AG04450 (cell line): Measurements from ENCODE around the gene CADM2. TPM values are rescaled to one million over a fixed set of nuclear protein-coding genes. Genes with fewer than 3 reads are reported as not detected.

Experiments
- CTCF ChIA-PET: fragments of 300-600, 350-600 bp; formaldehyde crosslinking; extraction: SDS; loops from one replicate; lab custom pipeline; 2022; ENCODE audit warnings: antibody characterized with exemption, inconsistent platforms; lab: Charles Lee
- POLR2A ChIA-PET: fragments of 350-600 bp; formaldehyde crosslinking; extraction: SDS; loops from one replicate; lab custom pipeline; 2021; ENCODE audit warnings: antibody characterized with exemption, inconsistent platforms; lab: Yijun Ruan, JAX
- DNase-seq: peaks from one replicate; pipeline ENCODE4 v3.0.0-alpha.2; 2011; ENCODE audit warnings: low read depth, low spot score
- H3K27ac ChIP-seq: one replicate; pipeline ENCODE4 v1.5.1; 2012; ENCODE audit warnings: low read depth, low read length, control low read depth
- H3K27me3 ChIP-seq: one replicate; pipeline ENCODE4 v1.6.0; 2012; ENCODE audit warnings: low read length; ENCODE audit not compliant: control insufficient read depth, insufficient read depth
- H3K4me3 ChIP-seq: 2 replicates; pipeline ENCODE4 v1.5.1; 2011; ENCODE audit warnings: mild to moderate bottlenecking, low read depth, low read length, control low read depth
- H3K9me3 ChIP-seq: 2 replicates; pipeline ENCODE4 v1.5.1; 2012; ENCODE audit warnings: low read length; ENCODE audit not compliant: control insufficient read depth, insufficient read depth
- polyA plus RNA-seq: library from polyadenylated mRNA; depleted of rRNA; stranded (reverse); fragments of >200 nt; gene quantifications from 2 replicates; pipeline ENCODE4 v1.2.3, GENCODE V29; 2011
- TF ChIP-seq, protein P1 (sequence below): IDR thresholded peaks from 2 replicates; pipeline ENCODE4 v1.5.1; 2011; ENCODE audit warnings: low read depth, low read length, control low read depth, inconsistent platforms

Gene CADM2
- polyA plus RNA-seq, 1 experiment, result not detected

DNA sequence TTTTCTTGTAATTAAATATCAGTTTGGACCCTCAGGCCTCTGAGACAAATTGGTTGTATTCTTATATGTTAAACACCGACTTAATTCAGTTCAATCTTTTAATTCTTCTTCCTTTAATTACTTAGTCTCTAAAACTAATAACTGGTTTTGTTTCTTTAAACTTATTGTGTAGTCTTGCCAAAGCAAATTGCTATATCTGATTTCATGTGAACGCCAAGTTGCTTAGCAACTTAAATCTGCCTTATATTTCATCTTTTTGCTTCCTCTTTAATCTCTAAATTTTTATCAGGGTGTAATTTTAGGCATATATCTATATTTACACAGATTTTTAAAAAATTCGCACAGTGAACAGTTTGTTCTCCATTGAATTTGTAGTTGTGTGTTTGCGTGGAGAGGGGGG lies 82.2 kb downstream of the CADM2 start:
- no peaks in the 10 kb centered on the region; the same call in 1 of the 2 replicates for H3K9me3 ChIP-seq
- DNase-seq, result no peak
- H3K27ac ChIP-seq, result no peak overlapping the region
- TF ChIP-seq, protein P1, sequence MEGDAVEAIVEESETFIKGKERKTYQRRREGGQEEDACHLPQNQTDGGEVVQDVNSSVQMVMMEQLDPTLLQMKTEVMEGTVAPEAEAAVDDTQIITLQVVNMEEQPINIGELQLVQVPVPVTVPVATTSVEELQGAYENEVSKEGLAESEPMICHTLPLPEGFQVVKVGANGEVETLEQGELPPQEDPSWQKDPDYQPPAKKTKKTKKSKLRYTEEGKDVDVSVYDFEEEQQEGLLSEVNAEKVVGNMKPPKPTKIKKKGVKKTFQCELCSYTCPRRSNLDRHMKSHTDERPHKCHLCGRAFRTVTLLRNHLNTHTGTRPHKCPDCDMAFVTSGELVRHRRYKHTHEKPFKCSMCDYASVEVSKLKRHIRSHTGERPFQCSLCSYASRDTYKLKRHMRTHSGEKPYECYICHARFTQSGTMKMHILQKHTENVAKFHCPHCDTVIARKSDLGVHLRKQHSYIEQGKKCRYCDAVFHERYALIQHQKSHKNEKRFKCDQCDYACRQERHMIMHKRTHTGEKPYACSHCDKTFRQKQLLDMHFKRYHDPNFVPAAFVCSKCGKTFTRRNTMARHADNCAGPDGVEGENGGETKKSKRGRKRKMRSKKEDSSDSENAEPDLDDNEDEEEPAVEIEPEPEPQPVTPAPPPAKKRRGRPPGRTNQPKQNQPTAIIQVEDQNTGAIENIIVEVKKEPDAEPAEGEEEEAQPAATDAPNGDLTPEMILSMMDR, result no peak
- ChIA-PET POLR2A (no interaction called here), CTCF (no interaction called here)
- no peaks in the 10 kb centered on the region for H3K27me3 ChIP-seq
- H3K4me3 ChIP-seq, result no peak overlapping the region

DNA sequence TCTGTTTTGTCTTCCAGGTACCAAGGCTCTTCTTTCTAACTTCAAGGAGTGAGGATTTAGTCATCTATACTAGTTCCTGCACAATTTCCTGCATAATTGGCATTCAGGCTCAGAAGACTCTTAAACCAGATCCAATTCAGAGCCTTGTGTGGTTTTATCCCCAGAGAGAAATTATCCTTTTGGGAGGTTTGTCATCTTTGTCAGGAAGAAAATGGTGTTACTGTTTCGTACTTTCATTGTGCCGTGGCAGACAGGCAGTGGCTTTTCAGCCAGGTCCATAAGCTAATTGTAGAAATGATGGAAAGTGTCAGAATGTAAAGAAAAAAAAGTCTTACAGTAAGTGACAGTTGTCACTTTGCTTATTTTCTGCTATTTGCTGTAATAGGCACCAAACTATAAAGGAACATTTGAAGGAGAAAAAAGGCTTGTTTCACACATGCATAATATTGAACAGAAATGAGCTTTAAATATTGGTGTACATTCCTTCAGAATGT lies 82.8 kb downstream of the CADM2 start:
- DNase-seq, result no peak
- Histone ChIP-seq H3K27me3 (no peaks in the 10 kb centered on the region), H3K9me3 (no peaks in the 10 kb centered on the region; the same call in 1 of the 2 replicates), H3K27ac (no peak overlapping the region), H3K4me3 (no peak overlapping the region)
- ChIA-PET CTCF (no interaction called here), POLR2A (no interaction called here)
- TF ChIP-seq, protein P1, result no peak

DNA sequence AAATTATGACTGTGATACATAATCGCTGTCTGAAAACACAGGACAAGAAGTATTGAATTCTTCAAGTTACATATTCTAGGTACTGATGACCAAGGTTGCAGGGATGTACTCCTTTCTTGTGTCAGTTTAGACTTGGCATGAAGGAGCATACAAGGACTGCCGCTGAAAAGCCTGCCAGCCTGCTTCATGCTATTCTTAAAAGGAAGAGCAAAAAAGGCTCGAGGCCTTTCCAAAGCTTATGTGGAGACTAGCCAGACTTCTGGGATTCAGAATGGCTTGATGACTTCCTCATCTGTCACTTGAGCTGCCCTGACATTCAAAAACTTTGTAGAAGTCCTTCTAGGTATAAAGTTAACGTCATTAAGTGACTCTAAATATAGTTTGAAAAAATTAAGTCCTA lies 92.0 kb downstream of the CADM2 start:
- ChIA-PET POLR2A (no interaction called here), CTCF (no interaction called here)
- TF ChIP-seq, protein P1, result no peak
- DNase-seq, result no peak
- Histone ChIP-seq H3K4me3 (no peak overlapping the region), H3K27me3 (no peaks in the 10 kb centered on the region), H3K9me3 (no peaks in the 10 kb centered on the region), H3K27ac (no peak overlapping the region)

DNA sequence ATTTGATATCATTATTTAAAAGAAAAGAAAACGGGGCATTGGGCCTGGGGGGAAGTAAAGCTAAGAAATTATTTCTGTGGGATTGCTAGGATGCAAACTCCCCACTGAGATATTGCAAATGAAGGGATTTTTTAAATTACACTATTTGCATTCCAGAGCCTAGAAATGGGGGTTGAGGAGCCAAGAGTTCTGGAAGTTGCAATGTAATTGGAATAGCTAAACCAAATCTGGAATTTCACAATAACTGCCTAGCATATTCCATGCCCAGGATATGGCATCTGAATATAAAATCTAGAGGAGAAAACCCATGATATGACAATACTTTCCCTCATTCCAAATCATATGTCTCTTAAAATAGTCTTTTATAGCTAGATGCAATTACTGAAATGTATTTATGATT lies 93.0 kb downstream of the CADM2 start:
- POLR2A ChIA-PET, result no interaction called here
- Histone ChIP-seq H3K27me3 (no peaks in the 10 kb centered on the region), H3K4me3 (no peak overlapping the region), H3K27ac (no peak overlapping the region), H3K9me3 (no peaks in the 10 kb centered on the region)
- no peak for DNase-seq
- TF ChIP-seq, protein P1, result no peak
- CTCF ChIA-PET, result no interaction called here

DNA sequence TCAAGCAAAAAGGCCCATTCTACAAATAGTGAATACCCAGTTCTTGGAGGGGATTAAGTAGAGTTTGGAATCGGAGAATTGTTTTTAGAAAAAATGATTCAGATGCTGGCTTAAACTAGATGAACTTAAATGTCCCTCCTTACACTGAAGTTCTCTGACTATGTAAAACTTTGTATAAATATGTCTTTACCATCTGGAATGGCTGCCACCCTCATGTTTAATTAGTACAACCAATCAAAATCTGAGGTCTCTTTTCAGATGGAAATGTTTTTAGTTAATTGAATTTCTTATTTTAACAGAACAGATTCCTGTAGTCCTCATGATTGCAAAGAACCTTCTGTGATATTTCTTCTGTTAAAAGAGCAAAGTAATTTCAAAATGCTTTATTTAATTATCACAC lies 94.8 kb downstream of the CADM2 start:
- Histone ChIP-seq H3K9me3 (no peaks in the 10 kb centered on the region), H3K27me3 (no peaks in the 10 kb centered on the region), H3K27ac (no peak overlapping the region), H3K4me3 (no peak overlapping the region)
- no peak for DNase-seq
- TF ChIP-seq, protein P1, result no peak
- ChIA-PET POLR2A (no interaction called here), CTCF (no interaction called here)
